ENCODE measurements around the gene BAD. TPM values are rescaled to one million over a fixed set of nuclear protein-coding genes. Genes with fewer than 3 reads are reported as not detected.

BAD gene
- polyA plus RNA-seq, 2 of the 4 experiments (the other 2 are of a cell fraction) = 33.7 to 68.4 TPM

GRCh38 chr11:64227405-64227956 is 57.0 kb downstream of the BAD start:
- ATAC-seq (no peak), FAIRE-seq (no peak), DNase-seq (ENCODE audit: low read depth in 1 of 2, low spot score in 1 of 2) (no peak)
- no peaks in the 10 kb centered on the region for H3K9me3 ChIP-seq
- peak overlapping the region in 1 of 2 experiments; percentile 93; a peak in 4 of 6 replicates for H3K27ac ChIP-seq
- peaks cover 46% of the 10 kb centered on the region for H3K4me1 ChIP-seq
- 93% methylated on average over 3 of the region's 3 CpGs for WGBS (ENCODE audit: missing lambda C conversion rate)
- H3K4me3 ChIP-seq = peak overlapping the region; percentile 97; the same call in 2 of the 3 replicates
- no peak for TF ChIP-seq PHF8 (IDR thresholded peaks at IDR 0.05; ENCODE audit: borderline replicate concordance, low read depth)
- no peak for TF ChIP-seq FOSL2 (IDR thresholded peaks at IDR 0.05)
- TF ChIP-seq FOSL2 (CRISPR knock-in tag; IDR thresholded peaks at IDR 0.05) = no peak
- no peak for TF ChIP-seq ATOH8 (CRISPR knock-in tag; IDR thresholded peaks at IDR 0.05; ENCODE audit: low read depth)
- no peak for TF ChIP-seq ZFP36 (IDR thresholded peaks at IDR 0.05; ENCODE audit: borderline replicate concordance, partially characterized antibody)
- TF ChIP-seq RFX5 (IDR thresholded peaks at IDR 0.05) = no peak
- TF ChIP-seq, protein P1, sequence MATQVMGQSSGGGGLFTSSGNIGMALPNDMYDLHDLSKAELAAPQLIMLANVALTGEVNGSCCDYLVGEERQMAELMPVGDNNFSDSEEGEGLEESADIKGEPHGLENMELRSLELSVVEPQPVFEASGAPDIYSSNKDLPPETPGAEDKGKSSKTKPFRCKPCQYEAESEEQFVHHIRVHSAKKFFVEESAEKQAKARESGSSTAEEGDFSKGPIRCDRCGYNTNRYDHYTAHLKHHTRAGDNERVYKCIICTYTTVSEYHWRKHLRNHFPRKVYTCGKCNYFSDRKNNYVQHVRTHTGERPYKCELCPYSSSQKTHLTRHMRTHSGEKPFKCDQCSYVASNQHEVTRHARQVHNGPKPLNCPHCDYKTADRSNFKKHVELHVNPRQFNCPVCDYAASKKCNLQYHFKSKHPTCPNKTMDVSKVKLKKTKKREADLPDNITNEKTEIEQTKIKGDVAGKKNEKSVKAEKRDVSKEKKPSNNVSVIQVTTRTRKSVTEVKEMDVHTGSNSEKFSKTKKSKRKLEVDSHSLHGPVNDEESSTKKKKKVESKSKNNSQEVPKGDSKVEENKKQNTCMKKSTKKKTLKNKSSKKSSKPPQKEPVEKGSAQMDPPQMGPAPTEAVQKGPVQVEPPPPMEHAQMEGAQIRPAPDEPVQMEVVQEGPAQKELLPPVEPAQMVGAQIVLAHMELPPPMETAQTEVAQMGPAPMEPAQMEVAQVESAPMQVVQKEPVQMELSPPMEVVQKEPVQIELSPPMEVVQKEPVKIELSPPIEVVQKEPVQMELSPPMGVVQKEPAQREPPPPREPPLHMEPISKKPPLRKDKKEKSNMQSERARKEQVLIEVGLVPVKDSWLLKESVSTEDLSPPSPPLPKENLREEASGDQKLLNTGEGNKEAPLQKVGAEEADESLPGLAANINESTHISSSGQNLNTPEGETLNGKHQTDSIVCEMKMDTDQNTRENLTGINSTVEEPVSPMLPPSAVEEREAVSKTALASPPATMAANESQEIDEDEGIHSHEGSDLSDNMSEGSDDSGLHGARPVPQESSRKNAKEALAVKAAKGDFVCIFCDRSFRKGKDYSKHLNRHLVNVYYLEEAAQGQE (IDR thresholded peaks at IDR 0.05) = no peak
- TF ChIP-seq EP300 (IDR thresholded peaks at IDR 0.05) = no peak
- no peak for TF ChIP-seq NFE2L2 (conservative IDR thresholded peaks at IDR 0.05; ENCODE audit: low read length)
- no peak for TF ChIP-seq MYC (IDR thresholded peaks at IDR 0.05; ENCODE audit: borderline replicate concordance, low read length)
- no peak for TF ChIP-seq SREBF2 (IDR thresholded peaks at IDR 0.05)
- no peak for TF ChIP-seq POLR2A (IDR thresholded peaks at IDR 0.05; ENCODE audit: low read length)
- no peak for TF ChIP-seq ZC3H11A (IDR thresholded peaks at IDR 0.05)
- ChIA-PET CTCF (interaction anchor here (0.6 to 19.9 kb wide), 7 partner anchors 9 to 76 kb away, joined by 3 to 254 read pairs (median 10); partner anchors contain the start of genes ESRRA, FERMT3 and PLCB3), POLR2A (interaction anchor here (2.9 kb wide), 1 partner anchor 42 kb away, joined by 16 read pairs; the partner anchor contains the start of gene STIP1)
- H3K4me2 ChIP-seq = peak overlapping the region; percentile 100

GRCh38 chr11:64226507-64227051 is 57.9 kb downstream of the BAD start:
- Histone ChIP-seq H3K27ac (peak overlapping the region; percentile 93 to 99), H3K9me3 (no peaks in the 10 kb centered on the region), H3K4me2 (peak overlapping the region; percentile 100), H3K4me1 (peaks cover 37% of the 10 kb centered on the region), H3K4me3 (peak overlapping the region; percentile 97)
- ATAC-seq = peak; percentile 16 to 44; a peak in 5 of 6 replicates
- FAIRE-seq = no peak
- ChIA-PET CTCF (interaction anchor here (0.8 to 19.9 kb wide), 9 partner anchors 9 to 76 kb away, joined by 4 to 254 read pairs (median 10); partner anchors contain the start of genes ESRRA, FERMT3 and PLCB3), POLR2A (interaction anchor here (0.8 to 2.9 kb wide), 9 partner anchors 12 to 355 kb away, joined by 3 to 16 read pairs (median 4); partner anchors contain the start of genes FKBP2, PPP1R14B and STIP1)
- 21% methylated on average over 12 of the region's 26 CpGs for WGBS (ENCODE audit: missing lambda C conversion rate)
- DNase-seq (ENCODE audit: low read depth in 1 of 2, low spot score in 1 of 2) = no peak
- TF ChIP-seq CEBPB (IDR thresholded peaks at IDR 0.05) = no peak
- no peak for TF ChIP-seq E2F6 (IDR thresholded peaks at IDR 0.05; ENCODE audit: borderline replicate concordance, low read depth)
- TF ChIP-seq SMC3 (IDR thresholded peaks at IDR 0.05) = no peak
- TF ChIP-seq MAZ (IDR thresholded peaks at IDR 0.05; ENCODE audit: borderline replicate concordance, low read depth, low read length) = no peak
- TF ChIP-seq PBX3 (IDR thresholded peaks at IDR 0.05) = no peak
- no peak for TF ChIP-seq ZNF302 (CRISPR knock-in tag; IDR thresholded peaks at IDR 0.05)
- TF ChIP-seq ESRRA (IDR thresholded peaks at IDR 0.05; ENCODE audit: borderline replicate concordance, low read length) = 0 out of 2 replicates have a peak, but pooled peaks have one; percentile 2
- no peak for TF ChIP-seq HOXA7 (CRISPR knock-in tag; IDR thresholded peaks at IDR 0.05)

Measured in A549 (cell line).